Measurements from ENCODE around the gene GGA3. TPM values are rescaled to one million over a fixed set of nuclear protein-coding genes. Genes with fewer than 3 reads are reported as not detected.

GGA3 gene
- total and polyA plus RNA-seq, 8 donors: 9.5 to 94.5 (median 27.2) TPM

GRCh38 chr17:75244133-75244866 is 17.1 kb downstream of the GGA3 start:
- Histone ChIP-seq H3K27ac (no peak overlapping the region), H3K27me3 (no peaks in the 10 kb centered on the region), H3K36me3 (peaks cover 69 to 91% (median 81%) of the 10 kb centered on the region in 4 donors), H3K4me3 (no peak overlapping the region), H3K9me3 (no peaks in the 10 kb centered on the region), H3K4me1 (peaks cover 0 to 8% (median 2%) of the 10 kb centered on the region in 4 donors)
- intact Hi-C loops (cut with DNase I; ENCODE audit: low total_unique reads): no loop called here
- WGBS, 5 donors: 75 to 85% (median 83%) methylated on average over 20 to 22 of the region's 22 CpGs
- no peak for TF ChIP-seq CTCF (IDR thresholded peaks at IDR 0.05)
- TF ChIP-seq POLR2A (IDR thresholded peaks at IDR 0.05): no peak
- no peak for TF ChIP-seq EP300 (IDR thresholded peaks at IDR 0.05)
- no peak for TF ChIP-seq POLR2AphosphoS5 (IDR thresholded peaks at IDR 0.05)
- DNase-seq: no peak

- DNase-seq: no peak
- 80 to 90% (median 86%) methylated on average over 17 of the region's 17 CpGs for WGBS, 5 donors
- Histone ChIP-seq H3K4me1 (peaks cover 0 to 16% (median 6%) of the 10 kb centered on the region in 4 donors), H3K4me3 (no peak overlapping the region), H3K27me3 (no peaks in the 10 kb centered on the region), H3K27ac (peak overlapping the region in 1 of 5 donors; percentile 18), H3K9me3 (no peaks in the 10 kb centered on the region), H3K36me3 (peaks cover 84 to 95% (median 93%) of the 10 kb centered on the region in 4 donors)
- intact Hi-C loops (cut with DNase I; ENCODE audit: low total_unique reads): no loop called here
- no peak for TF ChIP-seq POLR2A (IDR thresholded peaks at IDR 0.05)
- TF ChIP-seq POLR2AphosphoS5 (IDR thresholded peaks at IDR 0.05): no peak
- no peak for TF ChIP-seq CTCF (IDR thresholded peaks at IDR 0.05)
- TF ChIP-seq EP300 (IDR thresholded peaks at IDR 0.05): no peak
Measured at GRCh38 chr17:75242461-75243042, 18.9 kb downstream of the GGA3 start.

- WGBS, 5 donors: 82 to 86% (median 83%) methylated on average over 15 of the region's 15 CpGs
- H3K4me1 ChIP-seq: peaks cover 0 to 16% (median 6%) of the 10 kb centered on the region in 4 donors
- TF ChIP-seq CTCF (IDR thresholded peaks at IDR 0.05): no peak
- TF ChIP-seq POLR2A (IDR thresholded peaks at IDR 0.05): no peak
- no peak for TF ChIP-seq POLR2AphosphoS5 (IDR thresholded peaks at IDR 0.05)
- no peak for TF ChIP-seq EP300 (IDR thresholded peaks at IDR 0.05)
- H3K4me3 ChIP-seq: no peak overlapping the region
- H3K9me3 ChIP-seq: no peaks in the 10 kb centered on the region
- intact Hi-C loops (cut with DNase I; ENCODE audit: low total_unique reads): no loop called here
- H3K27ac ChIP-seq: peak overlapping the region in 1 of 5 donors; percentile 18
- no peaks in the 10 kb centered on the region for H3K27me3 ChIP-seq
- DNase-seq: no peak
- H3K36me3 ChIP-seq: peaks cover 89 to 98% (median 97%) of the 10 kb centered on the region in 4 donors
Measured at GRCh38 chr17:75241996-75242460, 19.4 kb downstream of the GGA3 start.

GRCh38 chr17:75241502-75241901 is 19.9 kb downstream of the GGA3 start:
- intact Hi-C loops (cut with DNase I; ENCODE audit: low total_unique reads): no loop called here
- 86 to 87% (median 87%) methylated on average over 9 of the region's 9 CpGs for WGBS, 5 donors
- no peak for TF ChIP-seq POLR2A (IDR thresholded peaks at IDR 0.05)
- no peak for TF ChIP-seq CTCF (IDR thresholded peaks at IDR 0.05)
- TF ChIP-seq POLR2AphosphoS5 (IDR thresholded peaks at IDR 0.05): no peak
- TF ChIP-seq EP300 (IDR thresholded peaks at IDR 0.05): no peak

More at GRCh38 chr17:75241502-75241901, 19.9 kb downstream of the GGA3 start:
- no peaks in the 10 kb centered on the region for H3K9me3 ChIP-seq
- peaks cover 0 to 16% (median 6%) of the 10 kb centered on the region in 4 donors for H3K4me1 ChIP-seq
- H3K27me3 ChIP-seq: no peaks in the 10 kb centered on the region
- H3K27ac ChIP-seq: peak overlapping the region in 1 of 5 donors; percentile 18
- DNase-seq: no peak
- H3K36me3 ChIP-seq: peaks cover 92 to 100% (median 100%) of the 10 kb centered on the region in 4 donors
- no peak overlapping the region for H3K4me3 ChIP-seq

Measured in stomach (tissue), 9 donors.